A673 (cell line): ENCODE measurements around the gene SELENOW. TPM values are rescaled to one million over a fixed set of nuclear protein-coding genes. Genes with fewer than 3 reads are reported as not detected.

Experiments
- BruUV-seq: library from RNA; stranded (reverse); fragments of 400-500 nt; replicated peaks from 2 replicates; lab custom pipeline; 2021; lab: Mats Ljungman, UMichigan
- CTCF ChIA-PET: fragments of 300-600 bp; sonication (Branson Sonifier 250); formaldehyde crosslinking; loops from one replicate; lab custom pipeline; 2022; ENCODE audit warnings: antibody characterized with exemption; lab: Charles Lee
- POLR2A ChIA-PET: fragments of 300-600 bp; sonication (Branson Sonifier 250); formaldehyde crosslinking; loops from one replicate; lab custom pipeline; 2022; ENCODE audit warnings: antibody characterized with exemption; ENCODE audit not compliant: low non-redundant PET; lab: Charles Lee
- DNase-seq: peaks from one replicate; pipeline ENCODE4 v3.0.0-alpha.2; 2015; ENCODE audit warnings: low spot score
- H3K27ac ChIP-seq: fragments of 200-600 bp; sonication (generic); 2 replicates; pipeline ENCODE4 v1.5.1; 2016; ENCODE audit warnings: mixed run types, low read depth, mild to moderate bottlenecking, mixed read lengths, antibody characterized with exemption, low read length; ENCODE audit not compliant: poor library complexity, severe bottlenecking
- H3K27me3 ChIP-seq: fragments of 200-600 bp; sonication (generic); replicated peaks from 2 replicates; pipeline ENCODE4 v1.6.1; 2017; ENCODE audit warnings: mixed run types, low read depth, mild to moderate bottlenecking, mixed read lengths, antibody characterized with exemption, low read length; ENCODE audit not compliant: insufficient read depth, poor library complexity
- H3K36me3 ChIP-seq: fragments of 200-600 bp; sonication (generic); 2 replicates; pipeline ENCODE4 v1.6.1; 2016; ENCODE audit warnings: mixed run types, mild to moderate bottlenecking, mixed read lengths, antibody characterized with exemption, low read length; ENCODE audit not compliant: insufficient read depth, poor library complexity, severe bottlenecking
- H3K4me1 ChIP-seq: fragments of 200-600 bp; sonication (generic); 2 replicates; pipeline ENCODE4 v1.6.1; 2017; ENCODE audit warnings: mixed run types, mild to moderate bottlenecking, mixed read lengths, antibody characterized with exemption, low read length; ENCODE audit not compliant: insufficient read depth, poor library complexity, severe bottlenecking
- H3K4me3 ChIP-seq: fragments of 200-600 bp; sonication (generic); 2 replicates; pipeline ENCODE4 v1.5.1; 2016; ENCODE audit warnings: low read depth, mixed run types, mild to moderate bottlenecking, mixed read lengths, low read length; ENCODE audit not compliant: poor library complexity, severe bottlenecking
- H3K9me3 ChIP-seq: fragments of 200-600 bp; sonication (generic); 2 replicates; pipeline ENCODE4 v1.6.1; 2016; ENCODE audit warnings: mixed run types, low read depth, mild to moderate bottlenecking, mixed read lengths, antibody characterized with exemption, low read length; ENCODE audit not compliant: poor library complexity, severe bottlenecking
- CTCF ChIP-seq: fragments of 300-800, 200-600 bp; sonication (generic); conservative IDR thresholded peaks from 2 replicates; pipeline ENCODE4 v1.5.1; 2017; ENCODE audit warnings: low read depth, mild to moderate bottlenecking, antibody characterized with exemption, low read length, moderate library complexity, mixed read lengths
- EZH2 ChIP-seq: fragments of 200-600 bp; sonication (generic); IDR thresholded peaks from 2 replicates; pipeline ENCODE4 v1.6.1; 2017; ENCODE audit warnings: borderline replicate concordance, low read depth, mild to moderate bottlenecking, mixed read lengths, antibody characterized with exemption, low read length; ENCODE audit not compliant: poor library complexity, severe bottlenecking
- intact Hi-C: fragments of 100-400 bp; cut with micrococcal nuclease; formaldehyde crosslinking; loops from one replicate; pipeline ENCODE4 v1.10.0; 2022; ENCODE audit not compliant: unreplicated experiment
- total RNA-seq: library from RNA; stranded (reverse); gene quantifications from 2 replicates; pipeline ENCODE4 v1.2.3, GENCODE V29; 2021

The SELENOW gene
- total RNA-seq, 1 experiment from 2014 or later = 107 TPM

GRCh38 chr19:47750752-47751151 lies 27.8 kb upstream of the SELENOW start:
- POLR2A ChIA-PET = no interaction called here

GRCh38 chr19:47752440-47753211 lies 25.9 kb upstream of the SELENOW start:
- Histone ChIP-seq H3K36me3 (peaks cover 84% of the 10 kb centered on the region), H3K4me1 (no peaks in the 10 kb centered on the region), H3K4me3 (no peak overlapping the region), H3K27ac (no peak overlapping the region), H3K9me3 (no peaks in the 10 kb centered on the region), H3K27me3 (no peaks in the 10 kb centered on the region)
- no peak for DNase-seq
- TF ChIP-seq CTCF = no peak
- TF ChIP-seq EZH2 = no peak
- intact Hi-C loops = no loop called here
- ChIA-PET CTCF (no interaction called here), POLR2A (no interaction called here)
- no TSS peak for BruUV-seq

More at GRCh38 chr19:47750752-47751151, 27.8 kb upstream of the SELENOW start:
- H3K9me3 ChIP-seq = no peaks in the 10 kb centered on the region
- no peak overlapping the region for H3K27ac ChIP-seq
- CTCF ChIA-PET = no interaction called here
- no peak overlapping the region for H3K4me3 ChIP-seq
- no TSS peak for BruUV-seq
- DNase-seq = no peak
- H3K4me1 ChIP-seq = peaks cover 6% of the 10 kb centered on the region
- TF ChIP-seq CTCF (no peak), EZH2 (no peak)
- intact Hi-C loops = no loop called here
- H3K27me3 ChIP-seq = no peaks in the 10 kb centered on the region
- H3K36me3 ChIP-seq = peaks cover 78% of the 10 kb centered on the region

GRCh38 chr19:47754206-47755064 lies 24.1 kb upstream of the SELENOW start:
- ChIA-PET CTCF (no interaction called here), POLR2A (no interaction called here)
- Histone ChIP-seq H3K4me3 (no peak overlapping the region), H3K27ac (no peak overlapping the region), H3K36me3 (peaks cover 77% of the 10 kb centered on the region), H3K4me1 (no peaks in the 10 kb centered on the region), H3K27me3 (no peaks in the 10 kb centered on the region), H3K9me3 (no peaks in the 10 kb centered on the region)
- no peak for DNase-seq
- no TSS peak for BruUV-seq
- TF ChIP-seq CTCF (no peak), EZH2 (no peak)
- intact Hi-C loops = no loop called here
